Caco-2 (cell line): ENCODE measurements around the gene PPFIBP1. TPM values are rescaled to one million over a fixed set of nuclear protein-coding genes. Genes with fewer than 3 reads are reported as not detected.

Experiments used
- BruUV-seq: library from RNA; stranded (reverse); fragments of 400-500 nt; replicated peaks from 2 replicates; lab custom pipeline; 2021; lab: Mats Ljungman, UMichigan
- CTCF ChIA-PET: fragments of 300-600 bp; sonication (Branson Sonifier 250); formaldehyde crosslinking; loops from one replicate; lab custom pipeline; 2022; ENCODE audit warnings: antibody characterized with exemption; lab: Charles Lee
- POLR2A ChIA-PET: fragments of 300-600 bp; sonication (Branson Sonifier 250); formaldehyde crosslinking; loops from one replicate; lab custom pipeline; 2022; ENCODE audit warnings: antibody characterized with exemption; lab: Charles Lee
- DNase-seq, 2 experiments: peaks; one replicate each; pipeline versions ENCODE4 v3.0.0 to v3.0.0-alpha.2; 2020 to 2022
- H3K27me3 ChIP-seq: replicated peaks from 2 replicates; pipeline ENCODE4 v1.6.0; 2011; ENCODE audit warnings: low read length; ENCODE audit not compliant: control insufficient read depth, insufficient read depth
- H3K36me3 ChIP-seq: 2 replicates; pipeline ENCODE4 v1.5.1; 2011; ENCODE audit warnings: low read length; ENCODE audit not compliant: control insufficient read depth, insufficient read depth
- H3K4me1 ChIP-seq: fragments of 250-450 bp; sonication (Bioruptor Pico); 2 replicates; pipeline ENCODE4 v1.5.1; 2020; ENCODE audit warnings: mild to moderate bottlenecking
- H3K4me3 ChIP-seq: 2 replicates; pipeline ENCODE4 v1.5.1; 2011; ENCODE audit warnings: low read depth, mild to moderate bottlenecking, control low read depth, low read length
- H3K9me3 ChIP-seq: fragments of 250-450 bp; sonication (Bioruptor Pico); 2 replicates; pipeline ENCODE4 v1.5.1; 2020; ENCODE audit warnings: mild to moderate bottlenecking, moderate library complexity
- H3K27ac Mint-ChIP-seq: one replicate; pipeline ENCODE4 v1.8.0; 2022; ENCODE audit warnings: mixed read lengths; ENCODE audit not compliant: unreplicated experiment
- H3K27me3 Mint-ChIP-seq: one replicate; pipeline ENCODE4 v1.8.0; 2022; ENCODE audit warnings: mixed read lengths; ENCODE audit not compliant: insufficient read depth, unreplicated experiment
- H3K36me3 Mint-ChIP-seq: one replicate; pipeline ENCODE4 v1.8.0; 2022; ENCODE audit warnings: mild to moderate bottlenecking, mixed read lengths; ENCODE audit not compliant: insufficient read depth, unreplicated experiment
- H3K4me1 Mint-ChIP-seq: one replicate; pipeline ENCODE4 v1.8.0; 2022; ENCODE audit warnings: low read depth, mixed read lengths; ENCODE audit not compliant: unreplicated experiment
- H3K4me3 Mint-ChIP-seq: one replicate; pipeline ENCODE4 v1.8.0; 2022; ENCODE audit warnings: mild to moderate bottlenecking, moderate library complexity, mixed read lengths; ENCODE audit not compliant: unreplicated experiment
- H3K9me3 Mint-ChIP-seq: one replicate; pipeline ENCODE4 v1.8.0; 2022; ENCODE audit warnings: mixed read lengths; ENCODE audit not compliant: unreplicated experiment
- CTCF ChIP-seq, 2 experiments: fragments of 200-600 bp in 1 of 2; IDR thresholded peaks; 1 replicate in 1 of 2; 2 replicates in 1 of 2; pipeline versions ENCODE4 v1.5.1 to v1.8.0; 2011 to 2022; ENCODE audit warnings: antibody characterized with exemption in 1 of 2, control low read depth in 1 of 2, inconsistent platforms in 1 of 2, low read depth in 1 of 2, low read length in 1 of 2, mild to moderate bottlenecking in 1 of 2, moderate library complexity in 1 of 2; ENCODE audit not compliant: insufficient read depth in 1 of 2, severe bottlenecking in 1 of 2, unreplicated experiment in 1 of 2
- intact Hi-C: fragments of 100-400 bp; cut with micrococcal nuclease; formaldehyde crosslinking; loops from one replicate; pipeline ENCODE4 v1.10.0; 2022; ENCODE audit not compliant: unreplicated experiment
- total RNA-seq: library from RNA; stranded (reverse); gene quantifications from 2 replicates; pipeline ENCODE4 v1.2.3, GENCODE V29; 2022

PPFIBP1 gene
- total RNA-seq, 1 experiment from 2014 or later, result 109 TPM

GRCh38 chr12:27554421-27555186 lies 30.6 kb downstream of the PPFIBP1 start:
- no peak for DNase-seq
- peaks cover 16% of the 10 kb centered on the region for H3K4me1 ChIP-seq
- intact Hi-C loops, result no loop called here
- H3K27ac Mint-ChIP-seq, result peak overlapping the region; percentile 13
- ChIA-PET CTCF (interaction anchor here (1.0 kb wide), 1 partner anchor 11 kb away, joined by 4 read pairs; no protein-coding TSS in a partner anchor), POLR2A (no interaction called here)
- H3K36me3 ChIP-seq, result no peaks in the 10 kb centered on the region
- BruUV-seq, result no TSS peak
- no peaks in the 10 kb centered on the region for H3K27me3 ChIP-seq
- no peaks in the 10 kb centered on the region for H3K9me3 ChIP-seq
- H3K4me1 Mint-ChIP-seq, result peaks cover 25% of the 10 kb centered on the region
- no peaks in the 10 kb centered on the region for H3K9me3 Mint-ChIP-seq
- H3K27me3 Mint-ChIP-seq, result no peaks in the 10 kb centered on the region
- peaks cover 8% of the 10 kb centered on the region for H3K36me3 Mint-ChIP-seq
- no peak for TF ChIP-seq CTCF (IDR thresholded peaks at IDR 0.05; ENCODE audit: insufficient read depth in 1 of 2, low read depth in 1 of 2, low read length in 1 of 2, severe bottlenecking in 1 of 2, unreplicated experiment in 1 of 2)
- no peak overlapping the region for H3K4me3 ChIP-seq
- H3K4me3 Mint-ChIP-seq, result no peak overlapping the region

- Histone ChIP-seq H3K4me1 (peaks cover 8% of the 10 kb centered on the region), H3K9me3 (no peaks in the 10 kb centered on the region), H3K27me3 (no peaks in the 10 kb centered on the region), H3K36me3 (no peaks in the 10 kb centered on the region), H3K4me3 (no peak overlapping the region)
- Mint-ChIP-seq H3K4me1 (peaks cover 18% of the 10 kb centered on the region), H3K9me3 (no peaks in the 10 kb centered on the region), H3K4me3 (no peak overlapping the region), H3K36me3 (peaks cover 6% of the 10 kb centered on the region), H3K27me3 (no peaks in the 10 kb centered on the region), H3K27ac (no peak overlapping the region)
- no TSS peak for BruUV-seq
- intact Hi-C loops, result no loop called here
- POLR2A ChIA-PET, result no interaction called here
- CTCF ChIA-PET, result interaction anchor here (1.0 kb wide), 1 partner anchor 10 kb away, joined by 4 read pairs; no protein-coding TSS in a partner anchor
- DNase-seq, result no peak
- no peak for TF ChIP-seq CTCF (IDR thresholded peaks at IDR 0.05; ENCODE audit: insufficient read depth in 1 of 2, low read depth in 1 of 2, low read length in 1 of 2, severe bottlenecking in 1 of 2, unreplicated experiment in 1 of 2)
Observed at GRCh38 chr12:27555361-27555760, 31.4 kb downstream of the PPFIBP1 start.

GRCh38 chr12:27555925-27556778 lies 32.1 kb downstream of the PPFIBP1 start:
- no peak for TF ChIP-seq CTCF (IDR thresholded peaks at IDR 0.05; ENCODE audit: insufficient read depth in 1 of 2, low read depth in 1 of 2, low read length in 1 of 2, severe bottlenecking in 1 of 2, unreplicated experiment in 1 of 2)
- H3K36me3 Mint-ChIP-seq, result peaks cover 6% of the 10 kb centered on the region
- H3K4me3 ChIP-seq, result no peak overlapping the region
- H3K27me3 ChIP-seq, result no peaks in the 10 kb centered on the region
- H3K27me3 Mint-ChIP-seq, result no peaks in the 10 kb centered on the region
- peaks cover 6% of the 10 kb centered on the region; the same call in 1 of the 2 replicates for H3K4me1 ChIP-seq
- POLR2A ChIA-PET, result no interaction called here
- no peaks in the 10 kb centered on the region for H3K9me3 Mint-ChIP-seq
- H3K9me3 ChIP-seq, result no peaks in the 10 kb centered on the region
- H3K27ac Mint-ChIP-seq, result no peak overlapping the region
- intact Hi-C loops, result no loop called here
- H3K36me3 ChIP-seq, result no peaks in the 10 kb centered on the region
- no peak for DNase-seq
- CTCF ChIA-PET, result interaction anchor here (0.6 to 1.0 kb wide), 2 partner anchors 10 to 29 kb away, joined by 3 to 4 read pairs; no protein-coding TSS in a partner anchor
- no TSS peak for BruUV-seq
- no peak overlapping the region for H3K4me3 Mint-ChIP-seq
- H3K4me1 Mint-ChIP-seq, result peaks cover 16% of the 10 kb centered on the region
